DND-41 (cell line): ENCODE results near the gene TMEM26.

Experiments
- EZH2 ChIP-seq: IDR thresholded peaks from 3 replicates; pipeline ENCODE4 v1.6.1; 2012; ENCODE audit warnings: borderline replicate concordance, low read depth, mild to moderate bottlenecking, moderate library complexity, low read length, inconsistent platforms; ENCODE audit not compliant: severe bottlenecking
- TF ChIP-seq, protein P1 (sequence below): IDR thresholded peaks from 2 replicates; pipeline ENCODE4 v1.5.1; 2012; ENCODE audit warnings: borderline replicate concordance, low read length, moderate library complexity, mild to moderate bottlenecking; ENCODE audit not compliant: poor library complexity, severe bottlenecking; ENCODE audit errors: extremely low read depth

GRCh38 chr10:61465171-61465496 lies 12.0 kb upstream of the TMEM26 start:
- TF ChIP-seq, protein P1, sequence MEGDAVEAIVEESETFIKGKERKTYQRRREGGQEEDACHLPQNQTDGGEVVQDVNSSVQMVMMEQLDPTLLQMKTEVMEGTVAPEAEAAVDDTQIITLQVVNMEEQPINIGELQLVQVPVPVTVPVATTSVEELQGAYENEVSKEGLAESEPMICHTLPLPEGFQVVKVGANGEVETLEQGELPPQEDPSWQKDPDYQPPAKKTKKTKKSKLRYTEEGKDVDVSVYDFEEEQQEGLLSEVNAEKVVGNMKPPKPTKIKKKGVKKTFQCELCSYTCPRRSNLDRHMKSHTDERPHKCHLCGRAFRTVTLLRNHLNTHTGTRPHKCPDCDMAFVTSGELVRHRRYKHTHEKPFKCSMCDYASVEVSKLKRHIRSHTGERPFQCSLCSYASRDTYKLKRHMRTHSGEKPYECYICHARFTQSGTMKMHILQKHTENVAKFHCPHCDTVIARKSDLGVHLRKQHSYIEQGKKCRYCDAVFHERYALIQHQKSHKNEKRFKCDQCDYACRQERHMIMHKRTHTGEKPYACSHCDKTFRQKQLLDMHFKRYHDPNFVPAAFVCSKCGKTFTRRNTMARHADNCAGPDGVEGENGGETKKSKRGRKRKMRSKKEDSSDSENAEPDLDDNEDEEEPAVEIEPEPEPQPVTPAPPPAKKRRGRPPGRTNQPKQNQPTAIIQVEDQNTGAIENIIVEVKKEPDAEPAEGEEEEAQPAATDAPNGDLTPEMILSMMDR: no peak
- TF ChIP-seq EZH2: no peak
